Measurements from ENCODE around the gene RLN1.
"Not testable (repeated sequence)": the region's sequence is repeated elsewhere in the genome, so short reads cannot be mapped to it uniquely, and the experiment has no call there.

The RLN1 gene, protein sequence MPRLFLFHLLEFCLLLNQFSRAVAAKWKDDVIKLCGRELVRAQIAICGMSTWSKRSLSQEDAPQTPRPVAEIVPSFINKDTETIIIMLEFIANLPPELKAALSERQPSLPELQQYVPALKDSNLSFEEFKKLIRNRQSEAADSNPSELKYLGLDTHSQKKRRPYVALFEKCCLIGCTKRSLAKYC

DNA sequence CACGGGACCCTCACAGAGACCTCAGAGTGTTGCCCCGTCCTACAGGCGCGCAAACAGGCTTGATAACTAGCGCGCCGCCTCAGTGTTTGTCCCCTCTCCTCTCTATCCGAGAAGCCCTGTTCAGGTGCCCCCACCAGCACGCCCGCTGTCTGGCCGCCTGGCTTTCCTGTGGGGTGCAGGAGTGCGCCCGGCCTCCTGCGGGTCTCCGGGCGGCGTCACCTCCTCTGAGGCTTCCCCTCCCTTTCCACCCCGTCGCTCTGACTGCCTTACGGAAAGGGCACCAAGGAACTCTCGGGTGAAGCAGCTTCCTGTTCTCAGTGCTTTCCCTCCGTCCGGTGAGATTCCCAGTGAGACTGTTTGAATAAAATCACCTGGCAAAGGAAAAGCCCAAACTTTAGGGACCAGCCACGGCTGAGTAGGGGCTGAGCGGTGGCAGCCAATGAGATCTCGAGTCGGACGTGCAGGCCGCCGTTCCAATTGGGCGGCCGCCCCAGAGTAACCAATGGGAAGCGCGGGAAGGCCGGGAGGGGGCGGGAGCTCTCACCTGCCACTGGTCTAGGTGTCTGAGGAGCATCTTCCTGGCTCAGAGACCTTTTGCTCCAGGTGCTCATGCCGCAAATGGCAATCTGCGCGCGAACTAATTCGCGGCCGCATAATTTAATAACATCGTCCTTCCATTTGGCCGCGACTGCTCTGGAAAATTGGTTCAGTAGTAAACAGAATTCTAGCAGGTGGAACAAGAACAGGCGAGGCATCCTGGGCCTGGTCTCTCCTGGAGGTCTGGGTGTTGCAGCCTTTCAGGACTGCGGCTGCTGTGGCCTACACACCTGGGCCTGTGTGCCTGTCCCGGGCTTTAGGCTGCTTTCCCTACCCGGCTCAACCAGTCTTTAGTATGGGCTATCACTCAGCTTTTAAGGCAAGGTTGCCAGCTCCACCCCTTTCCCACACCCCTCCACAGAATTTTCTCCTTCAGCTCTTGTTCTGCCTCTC lies at the start of gene RLN1:
RLN1 (minus strand) TSS at position 885 of the 990 bp plus-strand sequence; CDS start at position 755, 130 bp downstream.
- not testable (repeated sequence) for DNase-seq

DNA sequence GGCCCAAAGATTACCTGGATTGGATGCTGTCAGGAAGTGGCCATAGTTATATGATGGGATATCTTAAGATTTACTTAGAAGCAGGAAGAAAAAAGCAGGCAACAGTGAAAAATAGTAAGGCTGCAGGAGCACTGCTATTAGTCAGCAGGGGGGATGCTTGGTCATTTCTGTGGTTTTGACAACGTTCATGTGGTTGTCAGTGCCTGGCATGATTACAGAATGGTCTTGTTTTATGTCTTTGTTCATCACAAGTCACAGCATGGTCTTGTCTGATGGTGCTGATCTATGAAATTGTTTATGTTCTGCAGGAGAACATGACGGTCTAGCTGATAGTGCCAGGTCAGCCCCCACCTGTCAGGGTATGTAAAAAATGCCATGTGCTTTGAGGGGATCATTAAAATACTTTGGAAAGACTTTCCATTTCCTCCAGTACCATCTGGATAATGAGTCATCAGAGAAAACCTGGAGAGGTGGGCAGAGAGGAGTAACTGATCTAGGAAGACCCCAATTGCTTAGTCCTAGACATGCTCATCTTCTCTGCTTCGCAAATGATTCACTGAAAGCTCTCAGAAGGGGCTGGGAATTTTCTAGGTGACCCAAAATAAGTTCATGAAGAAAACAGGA lies 49.5 kb upstream of the RLN1 start:
- no peak for DNase-seq

DNA sequence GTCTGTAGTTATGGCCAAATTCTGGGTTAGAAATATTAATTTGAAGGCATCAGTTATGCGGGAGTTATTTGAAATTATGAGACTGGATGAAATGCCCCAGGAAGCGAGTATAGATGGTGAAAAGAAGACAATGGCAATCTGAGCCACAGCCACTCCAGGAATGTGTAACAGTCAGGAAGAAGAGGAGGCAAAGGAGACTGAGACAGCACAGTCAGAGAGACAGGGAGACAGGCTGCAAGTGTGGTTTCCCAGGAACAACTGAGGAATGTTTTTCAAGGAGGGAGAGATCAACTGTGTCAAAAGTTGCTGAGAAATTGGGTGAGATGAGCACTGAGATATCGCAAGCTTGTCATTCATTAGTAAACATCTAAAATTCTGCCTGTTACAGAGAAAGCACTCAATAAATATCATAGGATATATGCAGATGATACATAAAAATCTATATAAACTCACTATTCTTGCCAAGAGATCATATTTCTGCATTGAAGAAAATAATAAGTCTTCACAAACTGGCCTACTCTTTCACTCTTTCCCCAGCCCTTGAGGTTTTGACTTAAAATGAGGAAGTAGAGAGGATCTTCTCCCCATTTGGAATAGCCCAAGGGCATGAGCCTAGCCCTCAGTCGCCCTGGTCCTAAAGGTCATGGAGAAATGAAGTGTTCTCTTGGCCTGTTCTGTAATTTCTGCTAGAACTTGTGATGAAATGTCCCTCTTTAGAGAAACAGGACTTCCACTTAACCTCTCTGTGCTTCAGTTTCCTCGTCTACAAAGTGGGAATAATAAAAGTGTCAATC lies 48.5 kb upstream of the RLN1 start:
- DNase-seq = no peak

DNA sequence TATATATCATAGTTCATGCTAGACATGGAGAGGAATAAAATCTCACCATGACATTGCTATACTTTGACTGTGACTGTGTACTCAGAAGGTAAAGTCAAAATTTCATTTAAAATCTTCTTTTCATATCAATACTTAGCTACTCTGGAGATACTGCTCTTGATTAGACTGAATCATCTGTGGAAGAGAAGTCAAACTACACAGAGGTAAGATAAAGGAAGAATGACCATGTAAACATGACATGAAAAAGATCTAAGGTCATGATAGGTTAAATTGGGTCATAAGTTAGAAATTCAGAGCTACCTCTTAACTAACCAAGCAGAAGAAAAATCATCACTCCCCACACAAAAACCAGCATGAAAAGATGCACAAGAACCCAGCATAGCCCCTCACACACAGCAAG lies 44.8 kb upstream of the RLN1 start:
- DNase-seq = no peak

DNA sequence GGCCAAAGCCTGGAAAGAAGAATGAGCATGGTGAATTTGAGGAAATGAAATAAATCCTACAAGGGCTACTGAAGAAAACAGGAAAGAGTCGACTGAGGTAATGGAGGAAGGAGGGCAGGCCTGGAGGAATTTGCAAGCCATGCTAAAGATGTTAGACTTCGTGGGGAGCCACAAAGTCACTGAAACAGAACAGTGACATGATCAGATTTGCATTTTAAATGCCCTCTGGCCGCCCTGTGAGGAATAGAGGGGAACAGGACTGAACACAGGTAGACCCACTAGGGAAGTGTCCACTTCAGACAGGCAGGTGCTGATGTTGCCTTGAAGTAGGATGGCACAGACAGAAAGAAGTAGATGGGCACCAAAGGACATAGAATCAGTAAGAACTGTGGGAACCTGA lies 42.8 kb upstream of the RLN1 start:
- no peak for DNase-seq

DNA sequence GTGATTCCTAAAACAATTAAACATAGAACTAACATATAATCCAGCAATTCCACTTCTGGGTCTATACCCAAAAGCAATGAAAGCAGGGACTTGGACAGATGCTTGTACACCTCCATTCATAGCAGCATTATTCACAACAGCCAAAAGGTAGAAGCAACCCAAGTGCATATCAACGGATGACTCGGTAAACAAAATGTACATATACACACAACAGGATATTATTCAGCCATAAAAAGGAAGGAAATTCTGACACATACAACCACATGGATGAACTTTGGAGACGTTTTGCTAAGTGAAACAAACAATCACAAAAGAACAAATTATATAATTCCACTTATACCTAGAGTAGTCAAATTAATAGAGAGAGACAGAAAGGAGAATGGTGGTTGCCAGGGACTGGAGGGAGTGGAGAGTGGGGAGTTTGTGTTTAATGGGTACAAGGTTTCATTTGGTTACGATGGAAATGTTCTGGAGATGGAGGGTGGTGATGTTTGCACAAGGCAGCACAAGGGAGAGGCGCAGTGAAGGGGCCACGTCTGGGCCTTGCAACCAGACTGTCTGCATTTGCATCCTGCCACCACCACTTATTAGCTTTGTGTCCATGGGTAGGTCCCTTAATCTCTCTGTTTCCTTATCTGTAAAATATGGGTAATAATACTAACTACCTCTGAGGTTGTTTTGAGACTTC lies 36.3 kb upstream of the RLN1 start:
- DNase-seq = no peak

DNA sequence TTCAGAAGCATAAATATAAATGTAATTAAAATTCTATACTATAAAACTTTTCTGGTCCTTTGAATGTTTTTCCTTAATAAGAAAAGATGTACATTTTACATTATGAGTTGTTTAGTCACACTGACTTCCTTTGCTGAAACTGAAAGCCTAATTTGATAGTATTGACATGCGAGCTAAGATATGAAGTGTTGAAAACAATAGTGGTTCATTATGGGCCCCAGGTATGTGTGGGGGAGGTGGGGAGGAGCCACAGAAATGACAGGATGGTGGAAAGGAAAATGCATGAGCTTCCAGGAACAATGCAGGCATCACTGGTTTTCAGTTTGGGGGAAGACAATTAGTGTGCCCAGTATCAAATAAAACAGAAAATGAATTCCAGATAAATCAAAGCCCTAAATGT lies 35.4 kb upstream of the RLN1 start:
- DNase-seq = no peak

DNA sequence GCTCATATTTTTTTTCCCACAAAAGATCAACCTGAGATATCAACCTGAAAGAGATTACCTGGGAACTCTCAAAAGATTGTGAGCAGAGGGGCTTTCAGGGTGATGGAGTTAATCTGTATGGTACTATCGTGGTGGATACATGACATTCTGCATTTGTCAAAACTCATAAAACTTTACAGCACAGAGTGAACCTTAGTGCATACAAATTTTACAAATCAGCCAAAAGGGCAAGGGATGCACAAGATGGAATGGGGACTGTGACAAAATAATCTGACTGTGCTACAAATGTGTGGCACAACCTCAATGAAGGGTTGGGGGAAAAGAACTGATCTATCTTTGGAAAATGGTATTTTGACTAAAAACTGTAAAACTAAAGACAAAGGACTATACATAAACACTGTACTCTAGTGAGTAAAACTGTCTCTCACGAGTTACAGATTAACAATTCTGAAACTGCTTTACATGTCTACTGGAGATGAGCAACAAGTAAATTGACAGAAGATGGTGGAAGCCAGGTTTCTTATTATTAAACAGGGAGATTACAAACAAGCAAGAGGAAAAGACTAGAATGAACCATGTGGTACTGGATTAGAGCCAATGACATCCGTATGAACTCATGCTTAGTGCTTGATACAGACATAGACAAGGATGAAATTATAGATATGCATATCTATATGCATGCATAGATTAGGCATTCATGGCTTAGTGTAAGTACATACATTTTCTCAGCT lies 24.8 kb upstream of the RLN1 start:
- DNase-seq = no peak

DNA sequence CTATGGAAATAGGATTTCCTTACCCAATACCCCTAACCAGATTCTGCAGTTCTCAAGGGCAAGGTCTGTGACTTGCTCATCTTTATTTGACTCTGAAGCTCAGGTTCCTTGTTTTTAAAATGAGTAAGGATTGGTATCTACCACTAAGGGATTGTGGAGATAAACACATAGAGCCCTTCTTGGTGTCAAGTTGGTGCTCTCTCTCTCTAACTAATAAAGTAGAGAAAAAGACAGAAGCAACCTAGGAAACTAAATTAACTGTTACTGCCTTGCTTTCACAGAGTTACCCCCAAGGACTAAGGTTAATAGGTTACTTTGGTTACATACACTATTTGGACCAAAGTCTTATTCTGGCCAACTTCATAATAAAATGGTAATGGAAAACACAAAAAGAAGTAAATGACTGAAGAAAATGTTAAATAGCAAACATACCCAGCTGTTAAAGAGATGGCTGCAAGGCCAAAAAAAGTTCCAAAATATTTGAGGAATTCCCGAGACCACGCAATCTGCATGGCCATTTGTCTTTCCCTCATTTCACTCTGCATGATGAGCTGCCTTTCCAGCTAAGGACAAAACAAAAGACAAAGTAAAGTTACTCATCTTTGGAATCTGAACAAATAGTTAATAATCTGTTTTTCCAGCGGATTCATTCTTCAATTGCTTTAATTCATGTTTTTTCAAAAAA lies 21.8 kb upstream of the RLN1 start:
- no peak for DNase-seq

DNA sequence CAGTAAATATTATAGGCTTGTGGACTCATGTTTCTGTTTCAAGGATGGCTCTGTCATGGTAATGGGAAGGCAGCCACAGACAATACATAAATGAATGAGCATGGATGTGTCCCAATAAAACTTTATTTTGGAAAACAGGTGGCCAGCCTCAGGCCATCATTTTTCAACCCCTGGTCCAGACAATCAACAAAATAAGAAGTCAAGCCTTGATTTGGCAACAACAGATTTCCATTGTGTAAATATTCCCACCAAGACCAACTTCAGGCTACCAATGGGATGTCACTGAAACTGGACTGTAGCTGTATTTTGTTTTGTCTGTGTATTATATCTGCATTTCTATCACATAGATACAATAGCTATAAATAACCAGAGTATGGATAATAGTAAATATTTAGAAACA lies 20.7 kb upstream of the RLN1 start:
- DNase-seq = no peak

DNA sequence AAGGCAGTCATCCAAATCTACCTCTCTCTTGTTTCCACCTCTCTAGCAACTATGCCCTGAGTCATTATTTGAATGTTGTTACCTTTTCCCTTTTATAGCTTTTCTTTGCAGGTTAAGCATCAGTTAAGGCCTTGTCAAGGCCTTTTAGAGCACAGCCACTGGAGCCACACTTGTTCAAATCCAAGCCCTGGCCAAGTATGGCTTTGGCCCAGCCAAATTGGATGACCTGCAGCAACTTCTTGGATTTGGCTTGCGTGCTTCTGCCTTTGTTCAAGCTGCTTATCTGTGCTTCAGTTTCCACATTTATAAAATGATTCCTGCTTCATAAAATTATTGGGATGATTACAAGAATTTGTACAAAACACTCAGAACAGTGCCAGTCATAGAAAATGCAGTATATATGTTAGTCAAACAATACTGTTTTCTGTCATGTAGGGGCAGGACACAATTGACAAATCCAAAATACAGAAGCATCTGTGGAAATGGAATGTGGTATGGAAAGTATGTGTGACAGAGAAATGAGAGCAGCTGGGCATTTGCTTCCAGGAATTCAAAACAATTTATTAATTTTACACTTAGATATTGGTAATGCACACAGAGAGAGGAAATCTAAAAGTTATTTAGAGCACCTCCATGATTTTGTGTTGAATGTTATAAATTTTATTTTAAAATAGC lies 17.9 kb upstream of the RLN1 start:
- no peak for DNase-seq

DNA sequence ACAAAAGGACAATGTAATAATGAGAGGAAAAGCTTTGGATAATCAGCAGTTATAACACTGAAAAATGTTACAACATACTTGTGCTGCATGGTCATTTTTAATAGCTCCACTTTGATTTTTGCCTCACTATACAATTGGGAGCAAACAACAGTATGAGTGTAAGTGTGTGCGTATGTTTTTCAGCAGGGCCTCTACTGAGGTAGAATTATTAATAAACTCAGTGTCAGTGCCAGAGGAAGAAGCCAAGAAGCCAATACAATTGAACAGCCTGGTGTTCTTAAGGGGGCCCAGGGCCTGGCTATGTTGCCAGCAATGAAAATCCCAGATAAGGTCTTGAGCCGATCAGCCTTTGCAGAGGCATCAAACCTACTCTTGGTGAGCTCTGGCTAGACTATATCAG lies 16.1 kb upstream of the RLN1 start:
- no peak for DNase-seq

DNA sequence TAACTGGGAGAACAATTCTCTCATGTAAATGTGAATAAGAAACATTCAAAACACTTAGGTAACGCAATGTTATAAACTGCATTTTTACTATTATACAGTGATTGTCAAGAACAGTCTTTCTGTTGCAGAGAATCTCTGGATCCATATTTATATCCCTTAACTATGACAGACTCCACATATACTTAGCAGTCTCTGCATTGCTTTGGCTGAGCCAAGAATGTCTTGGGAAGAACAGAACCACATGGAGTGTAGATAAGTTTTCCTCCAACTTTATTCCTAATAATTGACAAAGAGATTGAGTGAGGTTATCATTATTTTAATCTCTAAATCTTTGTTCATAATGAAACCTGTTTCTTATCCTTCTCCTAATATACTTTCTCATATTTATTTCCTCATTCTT lies 15.6 kb upstream of the RLN1 start:
- DNase-seq = no peak

DNA sequence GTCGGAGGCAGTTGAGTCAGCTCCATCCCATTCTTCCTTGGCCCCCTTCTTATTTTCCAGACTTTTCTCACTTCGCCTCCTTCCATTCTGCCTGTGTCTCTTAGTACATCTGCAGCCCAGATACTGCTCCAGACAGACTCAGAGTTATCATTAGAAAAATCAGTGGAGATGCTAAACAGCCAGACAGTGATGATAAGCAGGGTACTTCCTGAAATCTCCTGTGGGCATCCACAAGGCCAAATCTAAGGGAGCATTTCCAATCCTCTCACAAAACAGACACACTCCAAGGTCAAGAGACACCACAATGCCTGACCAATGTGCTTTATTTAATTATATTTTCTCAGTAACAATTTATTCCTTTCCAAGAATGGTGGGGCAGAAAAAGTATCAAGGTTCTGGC lies 14.5 kb upstream of the RLN1 start:
- no peak for DNase-seq

DNA sequence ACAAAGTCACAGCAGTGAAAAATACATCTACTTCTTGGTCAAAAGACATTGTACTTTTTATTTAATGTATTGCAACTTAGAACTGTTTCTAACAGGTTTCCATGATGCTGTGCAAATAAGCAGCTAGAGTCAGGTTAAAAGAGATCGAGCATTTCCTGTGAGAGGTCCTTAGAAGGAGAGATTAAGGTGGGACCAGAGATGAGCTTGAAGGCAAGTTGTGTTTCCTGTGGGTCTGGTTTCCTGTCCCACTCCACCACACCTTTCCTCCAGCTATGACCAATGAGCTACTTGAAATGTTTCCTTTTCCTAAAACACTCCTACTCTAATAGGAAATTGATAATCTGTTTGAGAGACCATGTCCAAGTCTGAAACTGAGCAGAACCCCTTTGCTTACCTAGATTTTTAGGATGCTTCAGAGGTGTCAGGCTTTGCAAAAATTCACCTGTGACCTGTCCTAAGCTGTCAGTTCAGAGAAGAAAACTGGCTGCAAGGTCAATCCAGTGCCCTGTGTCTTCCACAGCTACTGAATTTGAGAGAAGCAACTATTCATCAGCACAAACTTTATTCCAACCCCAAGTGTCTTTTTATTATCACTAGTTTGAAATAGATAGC lies 13.1 kb upstream of the RLN1 start:
- no peak for DNase-seq

DNA sequence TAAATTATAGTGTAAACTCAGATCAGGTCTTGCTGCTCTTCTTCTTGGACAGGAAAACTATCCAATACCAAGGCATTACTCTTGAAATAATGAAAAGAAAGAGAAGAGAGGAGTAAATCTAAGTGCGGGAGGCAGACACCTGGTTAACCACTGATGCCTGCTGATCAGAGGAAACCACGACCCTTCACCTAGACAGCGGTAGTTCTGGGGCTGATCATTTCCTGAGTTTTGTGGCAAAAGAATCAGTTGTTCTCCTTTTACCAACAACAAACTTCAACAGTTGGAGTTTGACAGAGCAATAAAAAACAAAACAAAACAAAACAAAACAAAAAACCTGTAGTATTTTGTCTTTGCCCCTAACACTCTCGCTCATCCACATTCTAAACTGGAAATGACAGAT lies 3.0 kb downstream of the RLN1 start:
- no peak for DNase-seq

DNA sequence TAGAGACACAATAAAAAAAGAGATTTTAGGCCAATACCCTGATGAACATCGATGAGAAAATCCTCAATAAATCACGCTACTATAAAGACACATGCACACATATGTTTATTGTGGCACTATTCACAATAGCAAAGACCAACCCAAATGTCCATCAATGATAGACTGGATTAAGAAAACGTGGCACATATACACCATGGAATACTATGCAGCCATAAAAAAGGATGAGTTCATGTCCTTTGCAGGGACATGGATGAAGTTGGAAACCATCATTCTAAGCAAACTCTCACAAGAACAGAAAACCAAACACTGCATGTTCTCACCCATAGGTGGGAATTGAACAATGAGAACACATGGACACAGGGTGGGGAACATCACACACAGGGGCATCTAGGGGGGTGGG lies 8.4 kb downstream of the RLN1 start:
- not testable (repeated sequence) for DNase-seq

DNA sequence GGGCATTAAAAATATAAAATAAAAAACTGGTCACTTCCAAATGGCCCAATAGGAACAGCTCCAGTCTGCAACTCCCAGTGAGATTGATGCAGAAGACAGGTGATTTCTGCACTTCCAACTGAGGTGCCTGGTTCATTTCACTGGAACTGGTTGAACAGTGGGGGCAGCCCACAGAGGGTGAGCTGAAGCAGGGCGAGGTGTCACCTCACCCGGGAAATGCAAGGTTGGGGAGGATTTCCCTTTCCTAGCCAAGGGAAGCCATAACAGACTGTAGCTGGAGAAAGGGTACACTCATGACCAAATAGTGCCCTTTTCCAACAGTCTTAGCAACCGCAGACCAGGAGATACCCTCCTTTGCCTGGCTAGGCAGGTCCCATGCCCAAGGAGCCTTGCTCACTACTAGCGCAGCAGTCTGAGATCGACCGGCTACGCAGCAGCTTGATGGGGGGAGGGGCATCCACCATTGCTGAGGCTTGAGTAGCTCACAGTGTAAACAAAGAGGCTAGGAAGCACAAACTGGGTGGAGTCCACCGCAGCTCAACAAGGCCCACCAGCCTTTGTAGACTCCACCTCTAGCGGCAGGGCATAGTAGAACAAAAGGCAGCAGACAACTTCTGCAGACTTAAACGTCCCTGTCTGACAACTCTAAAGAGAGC lies 12.7 kb downstream of the RLN1 start:
- no peak for DNase-seq

DNA sequence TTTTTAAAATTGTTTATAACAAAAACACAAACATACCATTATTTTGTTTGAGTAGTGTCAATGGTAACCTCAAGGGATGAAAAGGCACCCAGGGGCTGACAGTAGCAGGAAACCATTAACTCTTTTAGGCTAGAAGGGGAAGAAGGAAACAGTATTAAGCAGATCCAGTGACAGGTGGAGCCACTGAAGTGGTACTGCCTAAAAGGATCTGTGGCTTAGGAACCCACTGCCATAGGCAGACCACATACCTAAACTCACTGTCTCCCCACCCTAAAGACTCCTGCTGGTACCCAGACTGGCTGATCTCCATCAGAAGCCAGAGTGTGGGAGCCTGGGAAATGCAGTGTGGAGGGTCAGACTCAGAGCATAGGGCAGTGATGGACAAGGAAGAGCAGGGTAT lies 13.5 kb downstream of the RLN1 start:
- DNase-seq = no peak
